Erythroblast (primary cell): ENCODE data around the gene COQ4.

ENCODE experiments used
- DNase-seq, 2 experiments: peaks; one replicate each; lab custom pipeline; 2025; lab: John Stamatoyannopoulos, UW
- GATA1 ChIP-seq: IDR thresholded peaks from 2 replicates; pipeline ENCODE4 v1.6.1; 2011; ENCODE audit warnings: low read depth, mild to moderate bottlenecking, control low read depth, low read length, moderate library complexity
- POLR2A ChIP-seq: IDR thresholded peaks from 2 replicates; pipeline ENCODE4 v1.6.1; 2011; ENCODE audit warnings: mild to moderate bottlenecking, low read length

COQ4 gene

GRCh38 chr9:128341435-128341849, 18.8 kb downstream of the COQ4 start:
- TF ChIP-seq POLR2A (no peak), GATA1 (no peak)
- peak; percentile 78 to 84 for DNase-seq

GRCh38 chr9:128342971-128343680, 20.5 kb downstream of the COQ4 start:
- no peak for DNase-seq
- TF ChIP-seq GATA1 (no peak), POLR2A (no peak)

- no peak for DNase-seq
- TF ChIP-seq POLR2A (no peak), GATA1 (no peak)
These were observed 21.2 kb downstream of the COQ4 start for GRCh38 chr9:128343855-128344254.

GRCh38 chr9:128344931-128345605, 22.4 kb downstream of the COQ4 start:
- no peak for DNase-seq
- TF ChIP-seq GATA1 = no peak

GRCh38 chr9:128349125-128349524, 26.5 kb downstream of the COQ4 start:
- no peak for DNase-seq

GRCh38 chr9:128349772-128350171, 27.1 kb downstream of the COQ4 start:
- no peak for DNase-seq
- TF ChIP-seq GATA1 (no peak), POLR2A (no peak)

More at GRCh38 chr9:128349125-128349524, 26.5 kb downstream of the COQ4 start:
- TF ChIP-seq POLR2A (no peak), GATA1 (no peak)

- DNase-seq = no peak
- TF ChIP-seq GATA1 (no peak), POLR2A (no peak)
These were observed 32.8 kb downstream of the COQ4 start for GRCh38 chr9:128355451-128355850.

GRCh38 chr9:128358090-128358489, 35.5 kb downstream of the COQ4 start:
- no peak for DNase-seq
- TF ChIP-seq GATA1 (no peak), POLR2A (no peak)

- TF ChIP-seq GATA1 = no peak
- no peak for TF ChIP-seq POLR2A
- DNase-seq = no peak
These were observed 36.2 kb downstream of the COQ4 start for GRCh38 chr9:128358861-128359260.

GRCh38 chr9:128360826-128361225, 38.2 kb downstream of the COQ4 start:
- TF ChIP-seq GATA1 (no peak), POLR2A (no peak)
- no peak for DNase-seq

GRCh38 chr9:128361296-128361985, 38.8 kb downstream of the COQ4 start:
- no peak for DNase-seq
- TF ChIP-seq POLR2A = no peak

GRCh38 chr9:128361986-128362646, 39.5 kb downstream of the COQ4 start:
- TF ChIP-seq GATA1 = no peak
- peak; percentile 24 for TF ChIP-seq POLR2A
- DNase-seq = peak; percentile 66 to 83

GRCh38 chr9:128362774-128363173, 40.1 kb downstream of the COQ4 start:
- no peak for DNase-seq
- TF ChIP-seq GATA1 = no peak
- no peak for TF ChIP-seq POLR2A
